Measurements from ENCODE around the gene PIF1. TPM values are rescaled to one million over a fixed set of nuclear protein-coding genes. Genes with fewer than 3 reads are reported as not detected.
A peak's percentile ranks its signal among the peaks of the same experiment; 100 is the strongest.

The PIF1 gene
- polyA plus RNA-seq, 1 donor (not counting 4 experiments of a cell fraction or from before 2014, with no cell fraction given): 7.6 TPM

GRCh38 chr15:64828985-64829384 is 3.5 kb upstream of the PIF1 start:
- TF ChIP-seq EZH2 (IDR thresholded peaks at IDR 0.05; ENCODE audit: low read length): no peak
- TF ChIP-seq, protein P1, sequence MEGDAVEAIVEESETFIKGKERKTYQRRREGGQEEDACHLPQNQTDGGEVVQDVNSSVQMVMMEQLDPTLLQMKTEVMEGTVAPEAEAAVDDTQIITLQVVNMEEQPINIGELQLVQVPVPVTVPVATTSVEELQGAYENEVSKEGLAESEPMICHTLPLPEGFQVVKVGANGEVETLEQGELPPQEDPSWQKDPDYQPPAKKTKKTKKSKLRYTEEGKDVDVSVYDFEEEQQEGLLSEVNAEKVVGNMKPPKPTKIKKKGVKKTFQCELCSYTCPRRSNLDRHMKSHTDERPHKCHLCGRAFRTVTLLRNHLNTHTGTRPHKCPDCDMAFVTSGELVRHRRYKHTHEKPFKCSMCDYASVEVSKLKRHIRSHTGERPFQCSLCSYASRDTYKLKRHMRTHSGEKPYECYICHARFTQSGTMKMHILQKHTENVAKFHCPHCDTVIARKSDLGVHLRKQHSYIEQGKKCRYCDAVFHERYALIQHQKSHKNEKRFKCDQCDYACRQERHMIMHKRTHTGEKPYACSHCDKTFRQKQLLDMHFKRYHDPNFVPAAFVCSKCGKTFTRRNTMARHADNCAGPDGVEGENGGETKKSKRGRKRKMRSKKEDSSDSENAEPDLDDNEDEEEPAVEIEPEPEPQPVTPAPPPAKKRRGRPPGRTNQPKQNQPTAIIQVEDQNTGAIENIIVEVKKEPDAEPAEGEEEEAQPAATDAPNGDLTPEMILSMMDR (optimal IDR thresholded peaks at IDR 0.05 in 1 of 3, IDR thresholded peaks at IDR 0.05 in 1 of 3, conservative IDR thresholded peaks at IDR 0.05 in 1 of 3; ENCODE audit: extremely low read depth in 1 of 3, insufficient read depth in 2 of 3, low read length in 3 of 3): no peak
- H3K4me3 ChIP-seq (ENCODE audit: control insufficient read depth in 2 of 3, extremely low read depth in 1 of 3, insufficient read depth in 2 of 3, low read depth in 1 of 3, low read length in 3 of 3): no peak overlapping the region
- H3K9ac ChIP-seq (ENCODE audit: control insufficient read depth, extremely low read depth, insufficient read depth, low read length): no peak overlapping the region
- H3K79me2 ChIP-seq (ENCODE audit: control insufficient read depth, insufficient read depth, low read length): peaks cover 9% of the 10 kb centered on the region
- H3K27me3 ChIP-seq (ENCODE audit: control insufficient read depth, extremely low read depth, insufficient read depth, low read length): no peaks in the 10 kb centered on the region
- H3K9me1 ChIP-seq (ENCODE audit: control insufficient read depth, extremely low read depth, insufficient read depth, low read length): no peaks in the 10 kb centered on the region
- peaks cover 10% of the 10 kb centered on the region for H3K4me1 ChIP-seq (ENCODE audit: control insufficient read depth, extremely low read depth, insufficient read depth, low read length)
- H3K4me2 ChIP-seq (ENCODE audit: control insufficient read depth, extremely low read depth, insufficient read depth, low read depth, low read length): no peak overlapping the region
- H4K20me1 ChIP-seq (ENCODE audit: control insufficient read depth, extremely low read depth, insufficient read depth, low read length): no peaks in the 10 kb centered on the region
- H3K9me3 ChIP-seq (ENCODE audit: control insufficient read depth, low read depth, low read length): no peaks in the 10 kb centered on the region
- no peak overlapping the region for H2AFZ ChIP-seq (ENCODE audit: control insufficient read depth, low read length)
- no peak for DNase-seq (ENCODE audit: low read depth, low spot score)
- H3K27ac ChIP-seq (ENCODE audit: control insufficient read depth, insufficient read depth, low read length): no peak overlapping the region
- H3K36me3 ChIP-seq (ENCODE audit: control insufficient read depth in 2 of 2, extremely low read depth in 1 of 2, insufficient read depth in 2 of 2, low read length in 2 of 2): no peaks in the 10 kb centered on the region
- FAIRE-seq: no peak
- dilution Hi-C loops (cut with MboI; ENCODE audit: extremely low pct_ligation_motif_present, low sequenced_read_pairs): no loop called here

- DNase-seq (ENCODE audit: low read depth, low spot score): no peak
- Histone ChIP-seq H3K27me3 (ENCODE audit: control insufficient read depth, extremely low read depth, insufficient read depth, low read length) (no peaks in the 10 kb centered on the region), H3K79me2 (ENCODE audit: control insufficient read depth, insufficient read depth, low read length) (peaks cover 9% of the 10 kb centered on the region), H3K9ac (ENCODE audit: control insufficient read depth, extremely low read depth, insufficient read depth, low read length) (peak overlapping the region; percentile 79), H3K36me3 (ENCODE audit: control insufficient read depth in 2 of 2, extremely low read depth in 1 of 2, insufficient read depth in 2 of 2, low read length in 2 of 2) (peaks cover 2 to 9% of the 10 kb centered on the region in 2 experiments), H3K27ac (ENCODE audit: control insufficient read depth, insufficient read depth, low read length) (peak overlapping the region; percentile 61), H3K9me1 (ENCODE audit: control insufficient read depth, extremely low read depth, insufficient read depth, low read length) (no peaks in the 10 kb centered on the region), H3K4me1 (ENCODE audit: control insufficient read depth, extremely low read depth, insufficient read depth, low read length) (peaks cover 10% of the 10 kb centered on the region), H4K20me1 (ENCODE audit: control insufficient read depth, extremely low read depth, insufficient read depth, low read length) (no peaks in the 10 kb centered on the region), H3K4me2 (ENCODE audit: control insufficient read depth, extremely low read depth, insufficient read depth, low read depth, low read length) (peak overlapping the region; percentile 100), H3K4me3 (ENCODE audit: control insufficient read depth in 2 of 3, extremely low read depth in 1 of 3, insufficient read depth in 2 of 3, low read depth in 1 of 3, low read length in 3 of 3) (peak overlapping the region; percentile 55 to 98 (median 75)), H3K9me3 (ENCODE audit: control insufficient read depth, low read depth, low read length) (no peaks in the 10 kb centered on the region), H2AFZ (ENCODE audit: control insufficient read depth, low read length) (peak overlapping the region; percentile 89)
- no peak for FAIRE-seq
- TF ChIP-seq, protein P1 (optimal IDR thresholded peaks at IDR 0.05 in 1 of 3, IDR thresholded peaks at IDR 0.05 in 1 of 3, conservative IDR thresholded peaks at IDR 0.05 in 1 of 3; ENCODE audit: extremely low read depth in 1 of 3, insufficient read depth in 2 of 3, low read length in 3 of 3): no peak
- no peak for TF ChIP-seq EZH2 (IDR thresholded peaks at IDR 0.05; ENCODE audit: low read length)
- dilution Hi-C loops (cut with MboI; ENCODE audit: extremely low pct_ligation_motif_present, low sequenced_read_pairs): no loop called here
Observed at GRCh38 chr15:64824929-64825430, 467 bp downstream of the PIF1 start.
